K562 (cell line): ENCODE results near the gene HYOU1. TPM values are rescaled to one million over a fixed set of nuclear protein-coding genes. Genes with fewer than 3 reads are reported as not detected.

Experiments used
- BRF1 ChIP-seq: IDR thresholded peaks from 3 replicates; pipeline ENCODE4 v1.6.1; 2011; ENCODE audit warnings: borderline replicate concordance, mild to moderate bottlenecking; ENCODE audit not compliant: insufficient read length; ENCODE audit errors: extremely low read depth
- CEBPB ChIP-seq: fragments of 450-650 bp; IDR thresholded peaks from 2 replicates; pipeline ENCODE4 v1.6.1; 2016; ENCODE audit warnings: missing genetic modification characterization, missing compliant biosample characterization
- CHCHD3 ChIP-seq: fragments of 250-450 bp; sonication (Bioruptor Pico); IDR thresholded peaks from 2 replicates; pipeline ENCODE4 v2.1.2; 2022; ENCODE audit warnings: mild to moderate bottlenecking
- EGR1 ChIP-seq: fragments of 450-650 bp; conservative IDR thresholded peaks from 2 replicates; pipeline ENCODE4 v1.6.1; 2017; ENCODE audit warnings: mild to moderate bottlenecking
- MED1 ChIP-seq: sonication (generic); formaldehyde crosslinking; IDR thresholded peaks from 2 replicates; pipeline ENCODE4 v1.8.1; 2023; ENCODE audit warnings: missing genetic modification reagents, borderline replicate concordance
- MEIS2 ChIP-seq: fragments of 450-650 bp; IDR thresholded peaks from 2 replicates; pipeline ENCODE4 v1.6.1; 2014; ENCODE audit warnings: mild to moderate bottlenecking; ENCODE audit not compliant: partially characterized antibody
- NR1H2 ChIP-seq: sonication (generic); formaldehyde crosslinking; IDR thresholded peaks from 2 replicates; pipeline ENCODE4 v1.4.0; 2020; ENCODE audit warnings: mild to moderate bottlenecking, missing genetic modification reagents
- PRMT5 ChIP-seq: sonication (generic); formaldehyde crosslinking; IDR thresholded peaks from 2 replicates; pipeline ENCODE4 v1.5.0; 2020; ENCODE audit warnings: missing genetic modification reagents
- RB1 ChIP-seq: fragments of 450-650 bp; IDR thresholded peaks from 2 replicates; pipeline ENCODE4 v1.6.1; 2017; ENCODE audit warnings: low read depth, mild to moderate bottlenecking
- ZFX ChIP-seq: sonication (generic); formaldehyde crosslinking; IDR thresholded peaks from 2 replicates; pipeline ENCODE4 v1.8.0; 2022; ENCODE audit warnings: mild to moderate bottlenecking, missing genetic modification reagents, moderate library complexity
- polyA plus RNA-seq, 8 experiments: library from polyadenylated mRNA; depleted of rRNA in 4 of 8; stranded (reverse) in 5 of 8; unstranded in 3 of 8; fragments of >200 nt; fragmentation: Nextera tagmentation in 2 of 8; fragmentation: Illumina TruSeq in 1 of 8; extraction: Ambion mirVana in 2 of 8; extraction: Trizol in 1 of 8; gene quantifications; 2 replicates each; pipeline versions ENCODE4 v1.2.1 to v1.2.3, GENCODE V29; 2011 to 2014; ENCODE audit warnings: inconsistent platforms in 1 of 8, missing spikeins in 1 of 8
- total RNA-seq, 7 experiments: library from RNA; depleted of rRNA in 6 of 7; stranded (reverse); fragments of >200 nt in 6 of 7; fragmentation: Illumina TruSeq in 2 of 7; extraction: Trizol in 2 of 7; gene quantifications; 2 replicates each; pipeline versions ENCODE4 v1.2.1 to v1.2.3, GENCODE V29; 2011 to 2021; ENCODE audit warnings: low replicate concordance in 1 of 7
- TF ChIP-seq, protein P1 (sequence below), 2 experiments: IDR thresholded peaks in 1 of 2; conservative IDR thresholded peaks in 1 of 2; 2 replicates each; pipeline ENCODE4 v1.6.1; 2016; ENCODE audit warnings: low read depth in 2 of 2, mild to moderate bottlenecking in 1 of 2, missing compliant biosample characterization in 1 of 2, missing genetic modification characterization in 1 of 2, moderate library complexity in 1 of 2
- TF ChIP-seq, protein P2 (sequence below): fragments of 250-450 bp; sonication (Bioruptor Pico); IDR thresholded peaks from 2 replicates; pipeline ENCODE4 v1.9.0; 2021; ENCODE audit warnings: mild to moderate bottlenecking
- TF ChIP-seq, protein P3 (sequence below), 3 experiments: fragments of 200-800 bp in 1 of 3; fragments of 250-450 bp in 1 of 3; fragments of 450-650 bp in 1 of 3; sonication (Bioruptor Pico) in 1 of 3; sonication (Bioruptor generic) in 1 of 3; formaldehyde crosslinking in 1 of 3; IDR thresholded peaks; 2 replicates each; pipeline versions ENCODE4 v1.6.1 to v1.8.0; 2016 to 2022; ENCODE audit warnings: mild to moderate bottlenecking in 2 of 3, missing genetic modification characterization in 2 of 3, missing compliant biosample characterization in 1 of 3, moderate library complexity in 1 of 3

Gene HYOU1
- total and polyA plus RNA-seq, 9 of the 15 experiments (the other 6 are each of a cell fraction or from before 2014, with no cell fraction given) = 19.5 to 197 (median 128) TPM

DNA sequence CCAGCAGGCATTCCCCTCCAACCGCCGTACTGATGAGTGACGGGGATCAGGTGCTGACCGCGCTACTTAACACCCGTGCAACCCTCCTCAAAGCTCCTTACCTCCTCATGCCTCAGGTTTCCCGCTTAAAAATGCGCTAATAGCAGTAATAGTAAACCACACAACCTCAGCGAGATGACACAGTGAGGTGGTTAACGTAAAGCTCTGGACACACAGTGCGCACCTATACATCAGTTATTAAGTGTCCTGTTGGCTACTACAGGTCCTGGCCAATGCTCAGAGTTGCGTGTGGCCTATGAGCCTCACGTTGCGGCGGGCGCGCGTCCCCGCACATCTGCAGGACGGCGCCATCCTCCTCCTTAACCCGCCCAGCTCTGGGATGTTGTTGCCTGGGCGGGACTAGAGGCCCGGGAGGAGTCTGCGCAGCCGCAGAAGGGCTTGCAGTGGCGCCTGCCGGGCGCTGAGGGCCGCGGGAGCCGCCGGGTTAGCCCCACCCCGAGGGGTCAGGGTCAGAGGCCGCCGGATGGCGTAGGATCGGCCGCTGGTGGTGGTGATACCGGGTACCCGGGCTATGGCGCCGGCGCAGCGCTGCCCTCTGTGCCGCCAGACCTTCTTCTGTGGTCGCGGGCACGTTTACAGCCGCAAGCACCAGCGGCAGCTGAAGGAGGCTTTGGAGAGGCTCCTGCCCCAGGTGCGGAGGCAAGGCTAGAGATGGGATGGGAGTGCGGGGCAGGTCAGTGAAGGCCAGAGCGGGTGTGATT is 59.2 kb downstream of the HYOU1 start, which contains the start of gene CENATAC (continued):
- TF ChIP-seq, protein P1, sequence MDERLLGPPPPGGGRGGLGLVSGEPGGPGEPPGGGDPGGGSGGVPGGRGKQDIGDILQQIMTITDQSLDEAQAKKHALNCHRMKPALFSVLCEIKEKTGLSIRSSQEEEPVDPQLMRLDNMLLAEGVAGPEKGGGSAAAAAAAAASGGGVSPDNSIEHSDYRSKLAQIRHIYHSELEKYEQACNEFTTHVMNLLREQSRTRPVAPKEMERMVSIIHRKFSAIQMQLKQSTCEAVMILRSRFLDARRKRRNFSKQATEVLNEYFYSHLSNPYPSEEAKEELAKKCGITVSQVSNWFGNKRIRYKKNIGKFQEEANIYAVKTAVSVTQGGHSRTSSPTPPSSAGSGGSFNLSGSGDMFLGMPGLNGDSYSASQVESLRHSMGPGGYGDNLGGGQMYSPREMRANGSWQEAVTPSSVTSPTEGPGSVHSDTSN (CRISPR knock-in tag; IDR thresholded peaks at IDR 0.05; ENCODE audit: low read depth) = no peak
- TF ChIP-seq, protein P1 (tag; conservative IDR thresholded peaks at IDR 0.05; ENCODE audit: low read depth) = no peak
- TF ChIP-seq PRMT5 (CRISPR knock-in tag) (no peak), MED1 (no peak), MEIS2 (peak; percentile 15), NR1H2 (CRISPR knock-in tag) (no peak; the same call in 1 of the 2 replicates), BRF1 (no peak), CHCHD3 (no peak), RB1 (peak; percentile 55; the same call in 1 of the 2 replicates), ZFX (peak; percentile 95), EGR1 (no peak), CEBPB (tag) (no peak)
- TF ChIP-seq, protein P2, sequence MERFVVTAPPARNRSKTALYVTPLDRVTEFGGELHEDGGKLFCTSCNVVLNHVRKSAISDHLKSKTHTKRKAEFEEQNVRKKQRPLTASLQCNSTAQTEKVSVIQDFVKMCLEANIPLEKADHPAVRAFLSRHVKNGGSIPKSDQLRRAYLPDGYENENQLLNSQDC = no peak
- TF ChIP-seq, protein P3, sequence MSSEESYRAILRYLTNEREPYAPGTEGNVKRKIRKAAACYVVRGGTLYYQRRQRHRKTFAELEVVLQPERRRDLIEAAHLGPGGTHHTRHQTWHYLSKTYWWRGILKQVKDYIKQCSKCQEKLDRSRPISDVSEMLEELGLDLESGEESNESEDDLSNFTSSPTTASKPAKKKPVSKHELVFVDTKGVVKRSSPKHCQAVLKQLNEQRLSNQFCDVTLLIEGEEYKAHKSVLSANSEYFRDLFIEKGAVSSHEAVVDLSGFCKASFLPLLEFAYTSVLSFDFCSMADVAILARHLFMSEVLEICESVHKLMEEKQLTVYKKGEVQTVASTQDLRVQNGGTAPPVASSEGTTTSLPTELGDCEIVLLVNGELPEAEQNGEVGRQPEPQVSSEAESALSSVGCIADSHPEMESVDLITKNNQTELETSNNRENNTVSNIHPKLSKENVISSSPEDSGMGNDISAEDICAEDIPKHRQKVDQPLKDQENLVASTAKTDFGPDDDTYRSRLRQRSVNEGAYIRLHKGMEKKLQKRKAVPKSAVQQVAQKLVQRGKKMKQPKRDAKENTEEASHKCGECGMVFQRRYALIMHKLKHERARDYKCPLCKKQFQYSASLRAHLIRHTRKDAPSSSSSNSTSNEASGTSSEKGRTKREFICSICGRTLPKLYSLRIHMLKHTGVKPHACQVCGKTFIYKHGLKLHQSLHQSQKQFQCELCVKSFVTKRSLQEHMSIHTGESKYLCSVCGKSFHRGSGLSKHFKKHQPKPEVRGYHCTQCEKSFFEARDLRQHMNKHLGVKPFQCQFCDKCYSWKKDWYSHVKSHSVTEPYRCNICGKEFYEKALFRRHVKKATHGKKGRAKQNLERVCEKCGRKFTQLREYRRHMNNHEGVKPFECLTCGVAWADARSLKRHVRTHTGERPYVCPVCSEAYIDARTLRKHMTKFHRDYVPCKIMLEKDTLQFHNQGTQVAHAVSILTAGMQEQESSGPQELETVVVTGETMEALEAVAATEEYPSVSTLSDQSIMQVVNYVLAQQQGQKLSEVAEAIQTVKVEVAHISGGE (CRISPR knock-in tag; IDR thresholded peaks at IDR 0.05) = peak in 1 of 3 experiments; percentile 41; a peak in 1 of 6 replicates
